Stimulated activated CD8-positive, alpha-beta memory T cell treated with anti-CD3 and anti-CD28 coated beads, Interleukin-2, amount 100 ng/mL, for 1 hour (primary cell): ENCODE results near the gene PHF21A.
"Not testable (repeated sequence)": the region's sequence is repeated elsewhere in the genome, so short reads cannot be mapped to it uniquely, and the experiment has no call there.

ENCODE experiments used
- DNase-seq, 2 donors: peaks; one replicate each; pipeline ENCODE4 v3.0.0-alpha.2; 2020; ENCODE audit warnings: low read depth in 2 of 2

Gene PHF21A

DNA sequence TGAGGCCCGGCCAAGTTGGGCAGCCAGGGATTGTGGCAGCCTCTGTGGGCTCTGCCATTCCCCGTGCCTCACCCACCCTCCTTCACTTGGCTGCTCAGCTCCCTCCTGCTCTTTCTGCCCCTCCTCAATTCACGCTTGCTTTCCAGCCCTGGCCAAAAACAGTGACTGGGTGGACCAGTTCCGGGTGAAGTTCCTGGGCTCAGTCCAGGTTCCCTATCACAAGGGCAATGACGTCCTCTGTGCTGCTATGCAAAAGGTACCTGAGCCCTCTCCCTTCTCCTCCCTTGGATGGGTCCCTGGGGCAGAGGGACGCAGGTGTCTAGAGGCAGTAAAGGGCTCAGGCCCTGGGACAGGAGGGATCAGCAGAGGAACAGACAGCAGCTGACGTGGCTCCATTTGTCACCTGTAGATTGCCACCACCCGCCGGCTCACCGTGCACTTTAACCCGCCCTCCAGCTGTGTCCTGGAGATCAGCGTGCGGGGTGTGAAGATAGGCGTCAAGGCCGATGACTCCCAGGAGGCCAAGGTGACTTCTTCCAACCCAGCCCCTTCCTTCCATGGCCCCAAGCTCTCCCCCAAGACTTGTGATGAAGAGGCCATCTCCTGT lies 216.8 kb downstream of the PHF21A start:
- no peak for DNase-seq

DNA sequence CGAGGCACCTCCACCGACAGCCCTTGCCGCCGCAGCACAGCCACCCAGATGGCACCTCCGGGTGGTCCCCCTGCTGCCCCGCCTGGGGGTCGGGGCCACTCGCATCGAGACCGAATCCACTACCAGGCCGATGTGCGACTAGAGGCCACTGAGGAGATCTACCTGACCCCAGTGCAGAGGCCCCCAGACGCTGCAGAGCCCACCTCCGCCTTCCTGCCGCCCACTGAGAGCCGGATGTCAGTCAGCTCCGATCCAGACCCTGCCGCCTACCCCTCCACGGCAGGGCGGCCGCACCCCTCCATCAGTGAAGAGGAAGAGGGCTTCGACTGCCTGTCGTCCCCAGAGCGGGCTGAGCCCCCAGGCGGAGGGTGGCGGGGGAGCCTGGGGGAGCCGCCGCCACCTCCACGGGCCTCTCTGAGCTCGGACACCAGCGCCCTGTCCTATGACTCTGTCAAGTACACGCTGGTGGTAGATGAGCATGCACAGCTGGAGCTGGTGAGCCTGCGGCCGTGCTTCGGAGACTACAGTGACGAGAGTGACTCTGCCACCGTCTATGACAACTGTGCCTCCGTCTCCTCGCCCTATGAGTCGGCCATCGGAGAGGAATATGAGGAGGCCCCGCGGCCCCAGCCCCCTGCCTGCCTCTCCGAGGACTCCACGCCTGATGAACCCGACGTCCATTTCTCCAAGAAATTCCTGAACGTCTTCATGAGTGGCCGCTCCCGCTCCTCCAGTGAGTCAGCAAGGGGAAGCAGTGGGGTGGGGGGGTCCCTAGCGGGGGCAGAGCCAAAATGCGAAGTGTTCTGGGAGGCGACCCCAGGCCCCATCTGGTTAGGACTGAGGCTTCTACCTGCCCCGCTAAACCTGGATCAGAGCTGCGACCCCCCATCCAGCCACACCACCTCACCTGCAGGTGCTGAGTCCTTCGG lies 218.5 kb downstream of the PHF21A start:
- DNase-seq, result no peak

DNA sequence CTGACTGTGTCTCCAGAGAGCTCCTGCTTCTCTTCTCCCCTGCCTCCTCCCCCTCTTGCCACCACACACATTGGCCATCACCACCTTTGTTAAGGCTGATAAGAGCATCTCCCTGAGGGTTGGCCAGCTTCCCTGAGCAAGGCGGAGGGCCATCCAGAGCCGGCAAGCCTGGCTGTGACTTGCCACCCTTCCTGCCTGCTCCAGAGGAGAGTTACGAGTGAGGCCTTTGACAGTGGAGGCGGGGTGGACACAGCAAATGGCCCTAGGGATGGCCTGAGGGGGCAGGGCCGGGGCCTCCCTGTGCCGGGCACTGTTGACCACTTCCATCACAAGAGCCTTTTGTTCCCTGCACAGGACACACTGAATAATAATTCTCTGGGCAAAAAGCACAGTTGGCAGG lies 219.6 kb downstream of the PHF21A start:
- DNase-seq, result no peak

DNA sequence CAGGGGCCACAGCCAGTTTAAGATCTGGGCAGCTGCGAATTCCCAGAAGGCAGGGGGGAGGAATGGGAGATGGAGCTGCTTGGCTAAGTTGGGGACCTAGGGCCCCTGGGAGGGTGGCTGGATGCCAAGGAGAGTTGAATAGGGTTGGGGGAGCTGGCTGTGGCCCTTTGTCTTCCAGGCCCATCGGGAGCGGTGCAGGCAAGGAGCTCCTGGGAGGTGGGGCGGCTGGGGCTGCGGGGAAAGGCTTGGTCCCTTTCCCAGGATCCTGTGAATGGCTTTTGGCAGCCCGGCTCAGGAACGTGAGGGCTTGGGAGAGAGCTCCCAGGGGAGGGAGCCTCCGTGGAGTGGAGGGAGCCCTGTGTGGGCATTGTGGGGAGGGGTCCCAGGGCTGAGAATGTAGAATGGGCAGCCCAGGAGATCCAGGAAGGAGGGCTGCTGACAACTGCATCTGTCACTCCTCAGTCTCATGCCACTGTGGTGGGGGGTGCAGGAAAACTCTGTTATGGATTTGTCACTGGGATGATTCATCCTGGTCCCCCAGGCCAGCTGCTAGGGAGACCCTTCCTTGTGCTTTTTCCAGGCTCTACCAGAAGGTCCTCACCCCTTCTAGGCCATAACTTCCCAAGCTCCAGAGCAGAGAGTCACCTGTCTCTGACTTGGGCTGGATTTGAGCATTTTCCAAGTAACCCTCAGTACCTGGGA lies 220.2 kb downstream of the PHF21A start:
- DNase-seq, result no peak

DNA sequence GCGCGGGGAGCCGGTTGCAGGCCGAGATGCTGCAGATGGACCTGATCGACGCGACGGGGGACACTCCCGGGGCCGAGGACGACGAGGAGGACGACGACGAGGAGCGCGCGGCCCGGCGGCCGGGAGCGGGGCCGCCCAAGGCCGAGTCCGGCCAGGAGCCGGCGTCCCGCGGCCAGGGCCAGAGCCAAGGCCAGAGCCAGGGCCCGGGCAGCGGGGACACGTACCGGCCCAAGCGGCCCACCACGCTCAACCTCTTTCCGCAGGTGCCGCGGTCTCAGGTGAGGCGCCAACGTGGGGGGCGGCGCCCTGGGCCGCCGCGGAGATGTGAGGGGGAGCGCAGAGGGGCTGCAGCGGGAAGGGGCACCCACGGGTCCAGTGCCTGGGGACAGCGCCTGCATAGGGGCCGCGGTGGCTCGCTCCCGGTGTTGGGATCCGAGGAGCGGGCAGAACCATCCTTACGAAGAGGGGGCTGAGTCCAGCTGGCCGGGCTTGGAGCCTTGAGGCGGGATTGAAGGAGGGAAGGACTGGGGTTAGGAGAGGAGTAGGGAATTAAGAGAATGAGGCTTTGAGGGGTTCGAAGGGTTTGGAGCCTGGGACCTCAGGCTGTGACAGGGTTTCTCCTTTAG lies 221.0 kb downstream of the PHF21A start:
- not testable (repeated sequence) for DNase-seq

DNA sequence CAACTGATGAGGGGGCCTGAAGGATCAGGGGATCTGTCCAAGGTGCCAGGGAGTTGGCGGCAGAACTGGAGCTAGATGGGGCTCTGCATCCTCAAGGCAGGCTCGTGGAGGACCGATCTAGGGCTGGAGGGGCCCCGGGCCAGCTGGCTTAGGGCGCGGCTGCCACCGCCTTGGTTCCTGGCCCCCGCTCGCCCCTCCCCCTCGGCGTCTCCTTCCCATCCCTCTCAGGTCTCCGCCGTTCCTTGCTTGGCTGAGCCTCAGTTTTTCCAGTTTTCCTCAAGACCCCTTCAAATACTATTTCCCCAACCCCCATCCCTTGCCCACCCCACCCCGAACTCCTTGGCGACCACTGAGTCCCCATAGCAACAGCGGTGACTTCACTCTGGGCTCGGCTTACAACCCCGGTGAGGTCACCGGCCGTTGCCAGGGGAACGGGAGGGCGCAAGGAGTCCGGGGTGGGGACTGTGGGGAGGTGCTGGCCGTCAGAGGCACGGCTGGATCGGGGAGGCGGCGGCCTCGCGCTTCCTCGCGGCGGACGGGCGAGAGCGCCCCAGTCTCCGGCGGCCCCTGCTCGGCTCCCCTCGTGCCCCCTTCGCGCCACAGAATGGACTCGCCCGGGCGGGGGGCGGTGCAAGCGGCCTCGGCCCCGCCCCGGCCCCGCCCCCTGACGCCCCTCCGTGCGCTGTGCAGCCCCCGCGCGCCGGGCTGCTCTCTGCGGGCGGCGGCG lies 221.6 kb downstream of the PHF21A start:
- DNase-seq, result peak; percentile 44 to 52

DNA sequence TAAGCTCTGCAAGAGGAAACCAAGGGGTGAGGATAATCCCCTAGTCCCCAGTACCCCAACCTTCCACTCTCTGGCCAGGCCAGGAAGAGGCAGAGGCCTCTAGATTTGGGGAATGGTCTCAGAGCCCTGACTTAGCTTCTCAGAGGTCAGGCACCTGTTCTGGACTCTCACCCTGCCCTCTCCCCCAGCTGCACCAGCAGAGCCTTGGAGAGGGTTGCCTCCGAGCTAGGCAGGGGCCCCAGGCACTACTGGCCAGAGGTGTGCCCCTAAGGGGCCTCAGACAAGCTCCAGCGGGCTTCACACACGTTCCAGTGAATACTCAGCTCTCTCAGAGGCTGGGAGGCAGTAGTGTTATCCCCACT lies 222.2 kb downstream of the PHF21A start:
- DNase-seq, result no peak

DNA sequence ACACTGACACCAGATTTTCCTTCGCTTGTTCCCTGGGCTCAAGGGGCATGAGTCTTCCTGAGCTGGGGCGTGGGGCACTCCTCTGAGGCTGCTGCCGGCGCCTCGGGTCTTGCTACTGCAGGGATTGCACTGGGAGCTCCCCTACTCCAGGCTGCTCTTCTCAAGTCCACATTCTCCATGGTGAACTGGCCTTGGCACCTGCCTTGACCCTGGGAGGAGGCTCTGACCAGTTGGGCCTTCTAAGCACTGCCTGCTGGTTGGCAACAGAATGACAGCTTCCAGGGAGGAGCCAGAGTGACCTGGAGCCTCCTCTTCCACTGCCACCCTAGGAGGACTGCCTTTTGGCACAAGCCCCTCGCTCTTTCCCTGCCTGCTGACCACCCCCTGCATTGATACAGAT lies 223.7 kb downstream of the PHF21A start:
- no peak for DNase-seq

DNA sequence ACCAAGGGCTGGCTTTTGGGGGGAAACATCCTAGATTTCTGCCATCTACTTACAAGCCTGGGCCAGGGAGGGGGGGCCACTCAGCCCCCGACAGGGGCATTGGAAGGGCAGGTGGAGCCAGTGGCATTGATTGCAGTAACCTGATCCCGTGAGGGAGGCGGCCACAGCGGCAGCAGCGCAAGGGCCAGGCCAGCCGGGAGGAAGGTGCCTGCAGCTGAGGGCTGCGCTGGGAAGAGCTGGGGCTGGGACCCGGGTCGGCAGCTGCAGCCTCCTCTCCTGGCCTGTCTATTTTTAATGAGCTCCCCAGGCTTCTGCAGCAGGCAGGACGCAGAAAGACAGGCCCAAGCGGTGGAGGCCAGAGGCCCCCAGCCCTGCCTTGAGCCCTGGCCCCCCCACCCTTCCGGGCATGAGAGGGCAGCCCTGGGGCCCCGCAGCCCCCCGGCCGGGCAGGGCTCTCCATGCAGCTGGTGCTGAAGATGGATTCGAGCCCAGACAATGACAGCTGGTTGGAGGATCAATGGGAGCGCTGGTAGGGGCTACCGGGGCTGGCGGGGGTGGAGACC lies 224.8 kb downstream of the PHF21A start:
- DNase-seq, result no peak

DNA sequence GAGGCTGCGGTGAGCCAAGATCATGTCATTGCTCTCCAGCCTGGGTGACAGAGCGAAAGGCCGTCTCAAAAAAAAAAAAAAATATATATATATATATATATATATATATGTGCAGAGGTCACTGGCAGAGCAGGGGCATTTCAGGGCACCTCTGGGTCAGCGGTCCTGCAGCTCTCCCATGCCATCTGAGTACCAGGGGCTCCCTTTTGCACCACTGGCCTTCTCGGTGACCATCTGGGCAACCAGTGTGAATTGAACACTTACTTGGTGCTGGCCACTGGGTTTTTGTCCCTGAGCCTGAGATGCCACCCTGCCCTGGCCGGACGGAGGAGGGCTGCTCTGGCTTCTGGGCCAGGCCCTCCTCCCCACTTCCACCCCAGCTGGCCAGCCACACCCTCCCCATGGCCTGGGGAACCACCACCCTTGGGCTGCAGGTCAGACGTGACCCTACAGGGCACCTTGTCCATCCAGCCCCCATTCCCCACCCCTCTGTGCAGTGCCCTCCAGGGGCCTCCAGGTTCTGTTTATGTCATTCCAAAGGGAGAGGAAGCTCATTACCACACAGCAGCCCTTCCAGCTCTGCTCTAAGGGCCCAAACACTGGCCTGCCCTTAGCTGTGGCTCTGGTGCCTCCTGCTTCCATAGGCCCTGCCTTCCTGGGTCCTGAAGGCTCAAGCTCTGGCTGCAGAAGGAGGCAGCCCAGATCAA lies 225.5 kb downstream of the PHF21A start:
- DNase-seq, result no peak

DNA sequence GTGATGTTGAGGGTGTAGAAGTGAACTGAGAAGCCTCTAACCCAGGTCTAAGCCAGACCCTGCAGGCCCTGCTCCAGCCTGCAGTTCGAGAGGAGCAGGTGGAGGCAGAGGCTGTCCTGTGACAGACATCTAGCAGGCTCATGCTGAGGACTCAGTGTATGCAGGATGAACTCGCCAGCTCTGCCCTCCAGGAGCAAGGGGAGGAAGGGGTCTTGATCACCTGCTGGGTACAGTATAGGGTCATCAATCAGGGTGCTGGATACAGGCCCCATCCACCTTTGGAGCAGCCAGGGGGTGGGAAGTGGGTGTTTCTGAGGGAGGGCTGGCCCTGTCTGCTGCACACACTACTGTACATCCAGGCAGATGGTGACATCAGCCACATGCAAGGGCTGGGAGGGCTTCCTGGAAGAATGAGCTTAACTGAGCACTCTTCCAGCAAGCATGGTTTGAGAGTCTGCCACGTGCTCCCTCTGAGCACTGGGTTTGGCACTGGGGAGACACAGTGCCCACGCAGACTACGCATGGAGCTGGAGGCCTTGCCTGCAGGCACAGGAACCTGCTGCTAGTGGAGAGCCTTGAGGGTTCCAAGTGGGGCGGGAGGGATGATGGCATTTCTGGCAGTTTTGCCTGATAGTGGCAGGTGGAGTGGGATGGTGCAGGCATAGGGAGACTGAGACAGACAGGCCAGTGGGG lies 226.6 kb downstream of the PHF21A start:
- DNase-seq, result no peak

DNA sequence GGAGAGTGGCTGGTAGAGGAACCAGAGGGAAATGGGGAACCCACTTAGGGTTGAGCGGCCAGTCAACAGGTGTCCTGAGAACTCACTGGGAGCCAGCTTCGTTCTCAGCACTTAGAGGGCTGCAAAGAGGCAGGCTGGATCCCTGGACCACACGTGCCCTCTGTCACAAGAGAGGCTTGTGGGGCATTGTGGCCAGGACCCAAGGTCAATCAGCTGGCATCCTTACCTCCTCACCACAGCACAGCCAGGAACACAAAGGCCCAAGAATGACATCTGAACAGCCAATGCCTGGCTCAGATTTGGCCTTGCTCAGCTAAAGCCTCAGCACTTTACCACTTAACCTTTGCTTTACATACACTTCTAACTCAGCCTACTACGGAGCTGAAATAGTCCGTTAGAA lies 228.4 kb downstream of the PHF21A start:
- no peak for DNase-seq

DNA sequence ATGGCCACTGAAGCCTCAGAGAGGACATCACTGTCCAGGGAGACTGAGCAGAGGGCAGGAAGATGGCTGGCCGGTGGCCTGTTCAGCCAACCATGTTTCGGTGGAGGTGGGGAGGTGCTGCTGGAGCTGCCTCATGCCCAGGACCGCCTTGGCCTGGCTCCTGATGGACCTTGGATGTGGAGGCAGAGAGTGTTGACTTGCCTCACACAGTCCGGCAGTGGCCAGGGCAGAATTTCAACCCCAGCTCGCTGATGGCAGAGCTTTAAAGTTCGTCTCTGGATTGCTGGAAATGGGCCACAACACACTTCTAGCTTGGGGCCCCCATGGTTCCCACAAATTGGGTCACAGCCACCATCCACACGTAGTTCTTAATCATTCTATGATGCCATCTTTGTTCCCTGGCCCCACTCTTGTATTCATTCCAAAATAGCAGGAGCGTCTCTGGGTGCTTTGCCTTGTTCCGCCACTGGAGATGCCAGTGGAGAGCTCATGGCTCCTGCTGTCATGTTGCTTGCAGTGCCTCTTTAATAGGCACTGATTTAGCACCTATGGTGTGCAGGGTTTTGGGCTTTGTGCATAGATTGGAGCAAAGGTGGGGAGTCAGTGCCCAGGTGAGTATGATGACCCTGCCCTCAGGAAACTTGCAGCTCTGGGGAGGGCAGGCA lies 230.2 kb downstream of the PHF21A start:
- DNase-seq, result no peak

DNA sequence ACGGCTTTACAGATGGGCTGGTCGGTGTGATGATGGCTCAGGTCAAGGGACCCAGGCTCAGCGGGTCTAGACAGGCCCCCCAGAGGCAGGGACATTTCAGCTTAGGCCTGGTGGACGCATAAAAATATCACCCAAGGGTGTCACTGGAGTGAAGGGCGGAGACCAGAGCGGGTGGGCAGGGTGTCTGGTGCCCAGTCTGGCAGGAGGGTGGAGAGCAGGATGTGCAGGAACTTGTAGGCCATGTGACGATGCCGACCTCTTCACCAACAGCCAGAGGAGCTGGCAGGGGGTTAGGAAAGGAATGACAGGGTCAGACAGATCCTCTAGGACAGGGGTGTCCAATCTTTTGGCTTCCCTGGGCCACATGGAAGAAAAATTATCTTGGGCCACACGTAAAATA lies 231.3 kb downstream of the PHF21A start:
- no peak for DNase-seq

DNA sequence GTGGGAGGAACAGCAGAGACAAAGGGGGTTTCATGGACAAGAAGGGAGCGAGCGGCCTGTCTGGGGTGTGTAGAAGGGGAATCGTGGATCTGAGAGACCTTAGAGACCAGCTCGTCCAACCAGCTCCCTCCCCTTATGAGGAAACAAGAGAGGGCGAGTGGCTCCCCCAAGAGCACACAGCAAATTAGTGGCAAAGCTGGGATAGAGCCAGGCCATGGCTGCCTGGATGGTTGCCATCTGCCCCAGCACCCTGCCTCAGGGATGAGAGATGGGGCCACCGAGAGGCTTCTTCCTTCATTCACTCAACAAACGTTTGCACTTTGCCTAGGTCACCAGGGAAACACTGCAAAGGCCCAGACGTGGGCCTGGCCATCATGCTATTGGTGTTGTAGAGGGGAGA lies 231.7 kb downstream of the PHF21A start:
- no peak for DNase-seq

DNA sequence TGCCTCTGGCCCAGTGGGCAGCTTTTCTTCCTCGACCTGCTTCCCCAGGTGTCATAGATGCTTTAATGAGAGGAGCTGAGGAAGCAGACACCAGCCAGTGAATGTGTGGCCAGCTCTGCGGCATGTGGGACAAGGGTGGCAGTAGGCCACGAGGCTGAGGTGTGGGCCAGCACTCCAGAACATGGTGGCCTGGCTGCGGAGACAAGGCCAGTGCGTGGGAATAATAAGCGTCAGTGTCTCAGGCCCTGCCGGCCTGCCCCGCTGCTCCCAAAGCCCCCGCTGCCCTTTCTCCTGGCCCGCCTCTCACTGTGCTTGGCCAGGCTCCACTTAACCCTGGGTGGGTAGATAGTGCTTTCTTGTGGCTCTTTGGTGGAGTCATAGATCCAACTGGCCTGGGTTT lies 233.7 kb downstream of the PHF21A start:
- no peak for DNase-seq

DNA sequence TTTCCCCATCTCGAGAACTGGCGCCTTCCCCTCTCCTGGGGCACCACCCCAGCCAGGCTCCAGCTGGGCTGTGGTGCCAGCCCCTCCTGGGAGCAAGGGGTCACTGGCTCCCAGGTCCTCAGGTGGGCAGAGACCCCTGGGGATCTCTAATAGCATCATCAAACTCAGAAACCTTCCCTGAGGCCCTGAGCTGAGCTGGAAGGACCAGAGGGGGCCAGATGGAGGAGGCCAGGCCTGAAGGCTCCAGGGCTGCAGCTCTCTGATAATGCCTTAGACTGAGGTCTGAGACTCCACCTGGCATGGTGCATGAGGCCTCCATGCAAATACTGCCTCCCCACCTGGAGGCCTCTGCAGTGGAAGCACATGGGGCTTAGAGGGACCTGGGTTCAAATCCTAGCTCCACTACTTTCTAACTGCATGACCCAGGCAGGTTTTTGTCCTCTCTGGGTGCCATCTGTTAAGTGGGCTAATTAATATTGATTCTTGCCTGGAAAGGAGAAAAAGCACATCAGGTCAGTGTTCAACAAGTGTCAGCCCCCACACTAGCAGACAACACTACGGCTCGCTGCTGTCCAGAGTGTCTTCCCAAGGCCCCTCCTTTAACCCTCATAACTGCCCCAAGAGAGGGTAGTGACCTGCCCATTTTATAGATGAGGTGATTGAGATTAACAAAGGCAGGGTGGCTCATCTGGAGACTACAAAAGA lies 234.3 kb downstream of the PHF21A start:
- DNase-seq, result no peak

DNA sequence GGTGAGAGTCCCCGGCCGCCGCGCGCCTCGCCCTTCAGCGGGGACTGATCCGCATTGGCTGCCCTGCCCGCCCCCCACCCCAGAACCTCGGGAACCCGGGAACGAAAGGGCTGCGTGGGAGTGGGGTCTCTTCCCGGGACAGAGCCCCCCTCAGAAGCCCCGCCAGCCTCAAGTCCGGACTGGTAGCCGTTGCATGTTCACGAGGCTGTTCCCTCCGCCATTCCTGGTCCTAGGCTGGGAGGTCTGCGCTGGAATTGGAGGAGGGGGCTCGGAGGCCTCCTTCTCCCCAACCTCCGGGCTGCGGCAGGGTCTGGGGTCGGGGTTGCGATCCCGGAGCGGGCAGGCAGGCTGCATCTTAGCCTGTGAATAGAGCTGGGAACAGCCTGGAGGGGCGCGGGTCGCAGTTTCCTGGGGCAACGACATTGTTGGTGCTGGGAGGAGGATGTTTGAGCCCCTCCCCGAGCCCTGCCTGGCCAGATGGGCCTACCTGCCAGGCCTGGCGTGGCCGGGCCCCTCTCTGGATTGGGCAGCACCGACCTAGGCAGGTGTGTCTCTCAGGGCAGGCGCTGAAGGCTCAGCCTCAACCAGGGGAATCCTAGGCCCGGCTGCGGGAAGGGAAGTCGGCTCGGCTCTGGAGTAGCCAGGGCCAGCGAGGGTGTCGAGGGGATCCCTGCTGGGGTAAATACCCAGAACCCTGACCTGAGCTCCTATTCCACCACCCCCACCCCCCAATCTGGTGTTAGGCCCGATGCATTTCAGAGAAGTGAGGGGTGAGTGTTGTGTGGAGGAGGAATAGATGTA lies 235.1 kb downstream of the PHF21A start:
- no peak for DNase-seq
